Heart left ventricle (tissue), 16 donors: ENCODE data around the gene CPNE5. TPM values are rescaled to one million over a fixed set of nuclear protein-coding genes. Genes with fewer than 3 reads are reported as not detected.

Experiments
- ATAC-seq, 4 donors: fragments of 200-7000 bp; cut with Tn5 transposase; one replicate each; pipeline ENCODE4 v1.9.1; 2020 to 2022; ENCODE audit warnings: moderate library complexity in 4 of 4, mild to moderate bottlenecking in 3 of 4, moderate number of reproducible peaks in 1 of 4
- DNase-seq, 5 donors: peaks; one replicate each; pipeline ENCODE4 v3.0.0-alpha.2; 2020
- H3K27ac ChIP-seq, 12 donors: fragments of 200-600 bp; sonication (generic) in 4 of 12; one replicate each; pipeline versions ENCODE4 v1.5.0 to v1.8.0; 2016 to 2022; ENCODE audit warnings: mild to moderate bottlenecking in 2 of 12
- H3K27me3 ChIP-seq, 9 donors: fragments of 200-600 bp; sonication (generic) in 2 of 9; one replicate each; pipeline versions ENCODE4 v1.5.1 to v1.8.0; 2016 to 2022; ENCODE audit warnings: mild to moderate bottlenecking in 3 of 9
- H3K36me3 ChIP-seq, 9 donors: fragments of 200-600 bp; sonication (generic) in 2 of 9; one replicate each; pipeline versions ENCODE4 v1.5.0 to v1.8.0; 2018 to 2022; ENCODE audit warnings: mild to moderate bottlenecking in 2 of 9
- H3K4me1 ChIP-seq, 12 donors: fragments of 200-600 bp; sonication (generic) in 4 of 12; one replicate each; pipeline versions ENCODE4 v1.5.0 to v1.8.0; 2016 to 2022; ENCODE audit warnings: mild to moderate bottlenecking in 3 of 12
- H3K4me3 ChIP-seq, 12 donors: fragments of 200-600 bp; sonication (generic) in 4 of 12; one replicate each; pipeline versions ENCODE4 v1.5.0 to v1.8.0; 2017 to 2022; ENCODE audit warnings: mild to moderate bottlenecking in 9 of 12, moderate library complexity in 4 of 12
- H3K9me3 ChIP-seq, 12 donors: fragments of 200-600 bp; sonication (generic) in 4 of 12; one replicate each; pipeline versions ENCODE4 v1.5.0 to v1.8.0; 2016 to 2022; ENCODE audit warnings: mild to moderate bottlenecking in 1 of 12
- POLR2A ChIP-seq, 2 donors: fragments of 450-650 bp; IDR thresholded peaks; one replicate each; pipeline ENCODE4 v1.6.1; 2017; ENCODE audit warnings: antibody characterized with exemption in 2 of 2, mild to moderate bottlenecking in 2 of 2, moderate library complexity in 2 of 2
- WGBS, 4 donors: extraction: QIAGEN DNeasy Blood & Tissue Kit in 2 of 4; methylation state at CpG; one replicate each; pipeline versions ENCODE4 v1.1.5 to v1.1.7; 2013 to 2018; 5-methylcytosine and 5-hydroxymethylcytosine counted together
- intact Hi-C, 10 donors: fragments of 100-400 bp; cut with DNase I; formaldehyde crosslinking; loops; one replicate each; pipeline versions ENCODE4 v1.11.1 to v1.14.2; 2022
- polyA plus RNA-seq, 2 donors: library from polyadenylated mRNA; stranded (reverse); fragments of 200-250 nt; gene quantifications; one replicate each; pipeline ENCODE4 v1.2.3, GENCODE V29; 2013
- total RNA-seq, 9 donors: library from RNA; depleted of rRNA in 2 of 9; stranded (reverse); fragments of >200 nt in 2 of 9; fragmentation: NEBNext Ultra II Directional in 3 of 9; extraction: Animal tissue kit (Norgen Biotek cat#: 25700) in 3 of 9; gene quantifications; one replicate each; pipeline versions ENCODE4 v1.1.0 to v1.2.4, GENCODE V29; 2016 to 2023
- TF ChIP-seq, protein P1 (sequence below), 12 donors: fragments of 200-600 bp; sonication (generic) in 4 of 12; IDR thresholded peaks; one replicate each; pipeline versions ENCODE4 v1.5.0 to v1.8.0; 2018 to 2022; ENCODE audit warnings: antibody characterized with exemption in 12 of 12, mild to moderate bottlenecking in 5 of 12
- donor health status: ischemic (EF 13 %, LVEDD 7.1; RV severe dilation, severe dysfunction).
- donor health status: healthy with polysubstance abuse.
- donor health status: DM: no; HTN: yes; CAD: no.
- donor health status: DM: no; HTN: no; CAD: no.
- donor health status: ischemic (EF 25% LVEDD 6.9; RV normal size, moderate dysfunction).
- donor health status: ischemic (EF 25% LVEDD 5.7; RV mildly dilated, moderate dysfunction).
- donor health status: healthy.
- donor health status: DM: yes; HTN: yes; CAD: no.
- donor health status: ischemic (EF 35%, LVEDD 5.7; RV mildly dilated, moderate dysfunction).
- donor health status: nonischemic (EF 11% LVEDD 7.7; RV severe dilation, severe dysfunction).
- donor health status: DM: yes; HTN: yes; CAD: no.
- donor health status: PGD.
- donor health status: ischemic (EF 29% LVEDD 5.4; RV normal size, mild dysfunction).
- donor health status: nonischemic (EF 23%, LVEDD 6.1; RV moderate dilation, normal function).

Gene CPNE5
- total and polyA plus RNA-seq, 11 donors = 4.0 to 111 (median 13.4) TPM

DNA sequence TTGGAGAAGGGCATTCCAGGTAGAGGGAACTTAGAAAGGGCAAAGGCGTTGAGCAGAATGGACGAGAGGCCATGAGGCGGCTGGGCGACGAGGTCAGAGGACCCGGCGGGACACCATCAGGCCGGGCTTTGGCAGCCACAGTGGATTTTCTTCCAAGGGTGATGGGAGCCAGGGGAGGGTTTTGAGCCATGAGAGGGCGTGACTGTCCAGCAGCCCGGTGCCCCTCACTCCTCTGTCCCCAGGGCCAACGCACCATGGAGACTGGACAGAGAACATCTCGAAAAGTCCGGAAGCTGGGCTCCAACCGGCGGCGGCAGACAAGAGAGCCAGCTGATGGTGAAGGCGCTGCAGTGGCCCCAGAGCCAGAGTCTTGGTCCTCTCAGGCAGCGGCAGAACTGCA lies 135.3 kb downstream of the CPNE5 start:
- Histone ChIP-seq H3K36me3 (no peaks in the 10 kb centered on the region), H3K27me3 (no peaks in the 10 kb centered on the region), H3K4me1 (peaks cover 0 to 15% (median 0%) of the 10 kb centered on the region in 12 donors), H3K4me3 (no peak overlapping the region), H3K27ac (no peak overlapping the region), H3K9me3 (no peaks in the 10 kb centered on the region)
- intact Hi-C loops = no loop called here
- 95 to 97% (median 95%) methylated on average over 16 to 18 of the region's 18 CpGs for WGBS, 4 donors
- TF ChIP-seq, protein P1, sequence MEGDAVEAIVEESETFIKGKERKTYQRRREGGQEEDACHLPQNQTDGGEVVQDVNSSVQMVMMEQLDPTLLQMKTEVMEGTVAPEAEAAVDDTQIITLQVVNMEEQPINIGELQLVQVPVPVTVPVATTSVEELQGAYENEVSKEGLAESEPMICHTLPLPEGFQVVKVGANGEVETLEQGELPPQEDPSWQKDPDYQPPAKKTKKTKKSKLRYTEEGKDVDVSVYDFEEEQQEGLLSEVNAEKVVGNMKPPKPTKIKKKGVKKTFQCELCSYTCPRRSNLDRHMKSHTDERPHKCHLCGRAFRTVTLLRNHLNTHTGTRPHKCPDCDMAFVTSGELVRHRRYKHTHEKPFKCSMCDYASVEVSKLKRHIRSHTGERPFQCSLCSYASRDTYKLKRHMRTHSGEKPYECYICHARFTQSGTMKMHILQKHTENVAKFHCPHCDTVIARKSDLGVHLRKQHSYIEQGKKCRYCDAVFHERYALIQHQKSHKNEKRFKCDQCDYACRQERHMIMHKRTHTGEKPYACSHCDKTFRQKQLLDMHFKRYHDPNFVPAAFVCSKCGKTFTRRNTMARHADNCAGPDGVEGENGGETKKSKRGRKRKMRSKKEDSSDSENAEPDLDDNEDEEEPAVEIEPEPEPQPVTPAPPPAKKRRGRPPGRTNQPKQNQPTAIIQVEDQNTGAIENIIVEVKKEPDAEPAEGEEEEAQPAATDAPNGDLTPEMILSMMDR (IDR thresholded peaks at IDR 0.05) = no peak
- no peak for TF ChIP-seq POLR2A (IDR thresholded peaks at IDR 0.05)
- no peak for ATAC-seq
- no peak for DNase-seq

- no peak overlapping the region for H3K27ac ChIP-seq
- no peaks in the 10 kb centered on the region for H3K27me3 ChIP-seq
- peaks cover 0 to 16% (median 0%) of the 10 kb centered on the region in 12 donors for H3K4me1 ChIP-seq
- H3K4me3 ChIP-seq = no peak overlapping the region
- 85 to 96% (median 89%) methylated on average over 5 of the region's 5 CpGs for WGBS, 4 donors
- no peaks in the 10 kb centered on the region for H3K36me3 ChIP-seq
- TF ChIP-seq, protein P1 (IDR thresholded peaks at IDR 0.05) = no peak
- TF ChIP-seq POLR2A (IDR thresholded peaks at IDR 0.05) = no peak
- DNase-seq (no peak), ATAC-seq (no peak)
- intact Hi-C loops = no loop called here
- H3K9me3 ChIP-seq = no peaks in the 10 kb centered on the region
These were observed 136.1 kb downstream of the CPNE5 start for GRCh38 chr6:36703081-36703606.

DNA sequence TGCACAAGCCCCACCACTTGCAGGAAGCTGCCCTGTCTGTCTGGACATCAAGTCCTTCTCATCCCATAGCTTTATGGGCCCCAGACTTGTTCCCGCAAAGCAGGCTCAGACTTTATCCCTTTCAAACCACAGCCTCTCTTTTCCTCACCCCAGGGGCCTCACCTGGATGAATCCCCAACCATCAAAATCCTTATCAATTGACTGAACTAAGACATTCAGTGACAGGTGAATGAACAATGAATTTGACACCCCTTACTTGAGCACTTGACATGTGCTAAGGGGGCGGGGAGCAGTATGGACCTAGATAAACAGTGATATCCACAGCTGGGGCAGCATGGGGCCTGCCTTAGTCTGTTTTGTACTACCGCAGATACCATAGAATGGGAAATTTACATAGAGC lies 136.6 kb downstream of the CPNE5 start:
- 91 to 98% (median 95%) methylated on average over 3 of the region's 3 CpGs for WGBS, 4 donors
- Histone ChIP-seq H3K4me3 (no peak overlapping the region), H3K4me1 (peaks cover 0 to 21% (median 0%) of the 10 kb centered on the region in 12 donors), H3K27ac (no peak overlapping the region), H3K27me3 (no peaks in the 10 kb centered on the region), H3K36me3 (no peaks in the 10 kb centered on the region), H3K9me3 (no peaks in the 10 kb centered on the region)
- no peak for ATAC-seq
- TF ChIP-seq POLR2A (IDR thresholded peaks at IDR 0.05) = no peak
- TF ChIP-seq, protein P1 (IDR thresholded peaks at IDR 0.05) = no peak
- intact Hi-C loops = no loop called here
- no peak for DNase-seq

DNA sequence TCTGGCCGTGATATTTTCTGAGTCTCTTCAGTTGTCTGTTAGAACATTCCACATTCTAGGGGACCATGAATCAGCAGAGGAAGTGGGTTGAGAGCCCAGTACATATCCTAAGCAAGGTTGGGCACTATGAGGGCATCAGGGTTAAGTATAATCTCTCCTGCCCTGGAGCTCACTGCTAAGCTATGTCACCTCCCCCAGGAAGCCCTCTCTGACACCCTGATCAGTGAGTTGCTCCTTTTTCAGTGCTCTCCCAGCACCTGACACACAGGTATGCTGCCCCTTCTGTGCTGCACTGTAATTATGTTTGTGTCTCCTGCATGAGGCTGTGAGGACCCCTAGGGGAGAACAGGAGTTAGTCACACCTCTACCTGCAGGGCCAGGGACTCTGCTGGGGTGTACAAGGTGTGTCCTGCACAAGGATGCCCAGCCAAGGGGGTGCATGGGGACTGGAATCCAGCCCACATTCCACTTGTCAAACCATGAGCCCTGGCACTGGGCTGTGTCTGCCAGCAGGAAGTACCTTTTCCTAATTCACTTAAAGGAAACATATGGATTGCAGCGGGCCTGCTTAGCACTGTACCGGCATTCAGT lies 137.7 kb downstream of the CPNE5 start:
- ATAC-seq = no peak
- intact Hi-C loops = no loop called here
- WGBS, 4 donors = 74 to 89% (median 80%) methylated on average over 3 of the region's 3 CpGs

More for the DNA sequence above, 137.7 kb downstream of the CPNE5 start:
- no peaks in the 10 kb centered on the region for H3K9me3 ChIP-seq
- no peak overlapping the region for H3K27ac ChIP-seq
- peaks cover 0 to 22% (median 0%) of the 10 kb centered on the region in 12 donors for H3K4me1 ChIP-seq
- no peak overlapping the region for H3K4me3 ChIP-seq
- TF ChIP-seq, protein P1 (IDR thresholded peaks at IDR 0.05) = peak in 1 of 12 donors; percentile 7
- no peak for TF ChIP-seq POLR2A (IDR thresholded peaks at IDR 0.05)
- no peaks in the 10 kb centered on the region for H3K36me3 ChIP-seq
- H3K27me3 ChIP-seq = no peaks in the 10 kb centered on the region
- DNase-seq = no peak
